Breast epithelium (tissue), 4 donors: Measurements from ENCODE around the gene RPUSD1. TPM values are rescaled to one million over a fixed set of nuclear protein-coding genes. Genes with fewer than 3 reads are reported as not detected.

Experiments
- DNase-seq, 2 donors: peaks; one replicate each; pipeline ENCODE4 v3.0.0-alpha.2; 2019; ENCODE audit warnings: low spot score in 2 of 2
- H3K27ac ChIP-seq, 2 donors: fragments of 200-600 bp; sonication (generic) in 1 of 2; one replicate each; pipeline ENCODE4 v1.5.1; 2016 to 2019; ENCODE audit warnings: mild to moderate bottlenecking in 1 of 2
- H3K27me3 ChIP-seq, 2 donors: fragments of 200-600 bp; sonication (generic) in 1 of 2; one replicate each; pipeline versions ENCODE4 v1.5.1 to v1.6.0; 2017 to 2019; ENCODE audit warnings: control low read depth in 1 of 2, mild to moderate bottlenecking in 1 of 2
- H3K36me3 ChIP-seq: fragments of 200-600 bp; one replicate; pipeline ENCODE4 v1.5.1; 2019
- H3K4me1 ChIP-seq, 2 donors: fragments of 200-600 bp; sonication (generic); one replicate each; pipeline ENCODE4 v1.5.1; 2016 to 2019; ENCODE audit warnings: control low read depth in 1 of 2
- H3K4me3 ChIP-seq, 3 donors: fragments of 200-600 bp; sonication (generic); 1 replicate in 2 of 3; 2 replicates in 1 of 3; pipeline ENCODE4 v1.5.1; 2016 to 2019; ENCODE audit warnings: mild to moderate bottlenecking in 3 of 3, moderate library complexity in 2 of 3
- H3K9me3 ChIP-seq, 2 donors: fragments of 200-600 bp; sonication (generic) in 1 of 2; one replicate each; pipeline ENCODE4 v1.5.1; 2016 to 2019; ENCODE audit warnings: control low read depth in 1 of 2
- CTCF ChIP-seq, 3 donors: fragments of 450-650 bp; IDR thresholded peaks; one replicate each; pipeline ENCODE4 v1.5.1; 2016 to 2017; ENCODE audit warnings: antibody characterized with exemption in 3 of 3, mild to moderate bottlenecking in 3 of 3, moderate library complexity in 3 of 3
- POLR2A ChIP-seq: fragments of 450-650 bp; IDR thresholded peaks from one replicate; pipeline ENCODE4 v1.6.1; 2016; ENCODE audit warnings: antibody characterized with exemption, mild to moderate bottlenecking, moderate library complexity
- POLR2AphosphoS5 ChIP-seq, 3 donors: sonication (generic); formaldehyde crosslinking; IDR thresholded peaks; one replicate each; pipeline ENCODE4 v1.6.1; 2017; ENCODE audit warnings: antibody characterized with exemption in 3 of 3
- intact Hi-C: fragments of 100-400 bp; cut with DNase I; formaldehyde crosslinking; loops from one replicate; pipeline ENCODE4 v1.15.1; 2023; ENCODE audit warnings: low total_unique reads
- total RNA-seq, 3 donors: library from RNA; depleted of rRNA; stranded (reverse); fragments of >200 nt; gene quantifications; one replicate each; pipeline ENCODE4 v1.1.0, GENCODE V29; 2016

The RPUSD1 gene
- total RNA-seq, 3 donors from 2014 or later: 13.1 to 18.4 (median 16.1) TPM

GRCh38 chr16:828891-829290, 40.7 kb upstream of the RPUSD1 start:
- H3K4me3 ChIP-seq: no peak overlapping the region
- peaks cover 2 to 6% of the 10 kb centered on the region in 2 donors for H3K9me3 ChIP-seq
- TF ChIP-seq CTCF (IDR thresholded peaks at IDR 0.05): no peak
- TF ChIP-seq POLR2AphosphoS5 (IDR thresholded peaks at IDR 0.05): no peak
- TF ChIP-seq POLR2A: no peak
- no peaks in the 10 kb centered on the region for H3K36me3 ChIP-seq
- no peak overlapping the region for H3K27ac ChIP-seq
- DNase-seq: no peak
- peaks cover 4 to 7% of the 10 kb centered on the region in 2 donors for H3K4me1 ChIP-seq
- intact Hi-C loops: no loop called here
- peaks cover 0 to 55% of the 10 kb centered on the region in 2 donors for H3K27me3 ChIP-seq

- Histone ChIP-seq H3K27me3 (peaks cover 0 to 49% of the 10 kb centered on the region in 2 donors), H3K4me3 (no peak overlapping the region), H3K27ac (no peak overlapping the region), H3K4me1 (peaks cover 4 to 7% of the 10 kb centered on the region in 2 donors), H3K36me3 (no peaks in the 10 kb centered on the region), H3K9me3 (no peaks in the 10 kb centered on the region)
- no peak for DNase-seq
- intact Hi-C loops: no loop called here
- no peak for TF ChIP-seq CTCF (IDR thresholded peaks at IDR 0.05)
- no peak for TF ChIP-seq POLR2A
- TF ChIP-seq POLR2AphosphoS5 (IDR thresholded peaks at IDR 0.05): no peak
Observed at GRCh38 chr16:827513-827912, 39.3 kb upstream of the RPUSD1 start.

- intact Hi-C loops: no loop called here
- no peak for DNase-seq
- H3K4me3 ChIP-seq: peak overlapping the region in 1 of 3 donors; percentile 43
- no peaks in the 10 kb centered on the region for H3K9me3 ChIP-seq
- H3K4me1 ChIP-seq: peaks cover 4 to 7% of the 10 kb centered on the region in 2 donors
- H3K27me3 ChIP-seq: peaks cover 0 to 49% of the 10 kb centered on the region in 2 donors
- H3K27ac ChIP-seq: no peak overlapping the region
- TF ChIP-seq POLR2AphosphoS5 (IDR thresholded peaks at IDR 0.05) (no peak), POLR2A (no peak), CTCF (IDR thresholded peaks at IDR 0.05) (no peak)
- H3K36me3 ChIP-seq: no peaks in the 10 kb centered on the region
Observed at GRCh38 chr16:825341-826061, 37.3 kb upstream of the RPUSD1 start.

GRCh38 chr16:824601-825000, 36.4 kb upstream of the RPUSD1 start:
- Histone ChIP-seq H3K27me3 (peaks cover 0 to 53% of the 10 kb centered on the region in 2 donors), H3K4me1 (peaks cover 4 to 7% of the 10 kb centered on the region in 2 donors), H3K4me3 (no peak overlapping the region), H3K9me3 (no peaks in the 10 kb centered on the region), H3K36me3 (no peaks in the 10 kb centered on the region), H3K27ac (no peak overlapping the region)
- TF ChIP-seq CTCF (IDR thresholded peaks at IDR 0.05): no peak
- intact Hi-C loops: no loop called here
- no peak for DNase-seq

GRCh38 chr16:824194-824593, 36.0 kb upstream of the RPUSD1 start:
- Histone ChIP-seq H3K27ac (no peak overlapping the region), H3K27me3 (peaks cover 0 to 57% of the 10 kb centered on the region in 2 donors), H3K36me3 (no peaks in the 10 kb centered on the region), H3K4me1 (peaks cover 4 to 7% of the 10 kb centered on the region in 2 donors), H3K9me3 (no peaks in the 10 kb centered on the region), H3K4me3 (no peak overlapping the region)
- TF ChIP-seq CTCF (IDR thresholded peaks at IDR 0.05) (no peak), POLR2A (no peak), POLR2AphosphoS5 (IDR thresholded peaks at IDR 0.05) (no peak)
- intact Hi-C loops: no loop called here
- DNase-seq: no peak
